ENCODE measurements around the gene SLC26A8. TPM values are rescaled to one million over a fixed set of nuclear protein-coding genes. Genes with fewer than 3 reads are reported as not detected.

Gene SLC26A8
- total and polyA plus RNA-seq, 2 of the 13 experiments (the other 11 are each of a cell fraction or from before 2014, with no cell fraction given): 0.46 TPM; not detected in 1

GRCh38 chr6:35929601-35930000 lies 94.8 kb downstream of the SLC26A8 start:
- Histone ChIP-seq H3K9me3 (ENCODE audit: low read length) (no peaks in the 10 kb centered on the region), H3K27me3 (ENCODE audit: control insufficient read depth in 1 of 2, insufficient read depth in 2 of 2, low read length in 2 of 2) (no peaks in the 10 kb centered on the region), H3K79me2 (ENCODE audit: insufficient read depth, low read length) (no peaks in the 10 kb centered on the region), H3K4me3 (replicated peaks in 1 of 3; ENCODE audit: insufficient read depth in 1 of 3, low read depth in 2 of 3, low read length in 3 of 3) (no peak overlapping the region), H4K20me1 (ENCODE audit: insufficient read depth, low read length) (no peaks in the 10 kb centered on the region), H3K36me3 (replicated peaks in 1 of 2; ENCODE audit: control insufficient read depth in 1 of 2, insufficient read depth in 2 of 2, low read length in 2 of 2) (no peaks in the 10 kb centered on the region), H2AFZ (ENCODE audit: low read length) (no peak overlapping the region), H3K4me2 (ENCODE audit: low read depth, low read length) (no peak overlapping the region), H3K4me1 (ENCODE audit: insufficient read depth, low read length) (no peaks in the 10 kb centered on the region), H3K27ac (ENCODE audit: extremely low read length, insufficient read depth, low read length) (no peak overlapping the region), H3K9ac (ENCODE audit: insufficient read depth, low read depth, low read length) (no peak overlapping the region)
- no TSS peak for BruUV-seq (replicated peaks)
- POLR2A ChIA-PET: no interaction called here
- ATAC-seq (no peak), DNase-seq (ENCODE audit: low spot score) (no peak), FAIRE-seq (no peak)
- TF ChIP-seq ZNF747 (CRISPR knock-in tag; IDR thresholded peaks at IDR 0.05; ENCODE audit: borderline replicate concordance): no peak
- no peak for TF ChIP-seq SNAPC4 (CRISPR knock-in tag; IDR thresholded peaks at IDR 0.05)
- TF ChIP-seq HOXA3 (CRISPR knock-in tag; IDR thresholded peaks at IDR 0.05): no peak
- no peak for TF ChIP-seq STAT6 (CRISPR knock-in tag; IDR thresholded peaks at IDR 0.05; ENCODE audit: borderline replicate concordance)
- no peak for TF ChIP-seq MTA3 (CRISPR knock-in tag; IDR thresholded peaks at IDR 0.05)
- no peak for TF ChIP-seq RELA (CRISPR knock-in tag; IDR thresholded peaks at IDR 0.05)
- no peak for TF ChIP-seq NCOR1 (IDR thresholded peaks at IDR 0.05; ENCODE audit: borderline replicate concordance, low read length)
- TF ChIP-seq PAX8 (CRISPR knock-in tag; IDR thresholded peaks at IDR 0.05; ENCODE audit: borderline replicate concordance): no peak
- TF ChIP-seq EHMT2 (IDR thresholded peaks at IDR 0.05; ENCODE audit: borderline replicate concordance, low read depth, low read length): no peak
- no peak for TF ChIP-seq ZNF660 (CRISPR knock-in tag; IDR thresholded peaks at IDR 0.05; ENCODE audit: borderline replicate concordance, low read depth)
- no peak for TF ChIP-seq ZUFSP (CRISPR knock-in tag; IDR thresholded peaks at IDR 0.05; ENCODE audit: borderline replicate concordance)
- TF ChIP-seq DBP (CRISPR knock-in tag; IDR thresholded peaks at IDR 0.05; ENCODE audit: not compliant biosample characterization): no peak
- no peak for TF ChIP-seq ZNF773 (CRISPR knock-in tag; IDR thresholded peaks at IDR 0.05; ENCODE audit: borderline replicate concordance)
- TF ChIP-seq PAF1 (CRISPR knock-in tag; IDR thresholded peaks at IDR 0.05): no peak
- in situ Hi-C loops (cut with HindIII; ENCODE audit: extremely low pct_ligation_motif_present, low pct_unique_long_range_greater_than_20kb): no loop called here
- intact Hi-C loops (cut with micrococcal nuclease; ENCODE audit: unreplicated experiment): no loop called here
- 93% methylated on average over 1 of the region's 1 CpG for WGBS (ENCODE audit: low lambda C conversion rate)
- CTCF ChIA-PET (ENCODE audit: low intra/inter-chr PET ratio, low total read pairs): no interaction called here
